T47D (cell line): Measurements from ENCODE around the gene ZNF827.
A peak's percentile ranks its signal among the peaks of the same experiment; 100 is the strongest.

Source experiments
- DNase-seq, 2 experiments: peaks; one replicate each; pipeline versions ENCODE4 v3.0.0 to v3.0.0-alpha.2; 2011 to 2012; ENCODE audit warnings: low read depth in 1 of 2, low spot score in 1 of 2
- JUND ChIP-seq: IDR thresholded peaks from 2 replicates; pipeline ENCODE4 v1.6.1; 2012; ENCODE audit warnings: low read depth
- in situ Hi-C: cut with HindIII; loops from 2 replicates; pipeline ENCODE4 v1.10.0; 2016; ENCODE audit warnings: low sequenced_read_pairs, low pct_unique_long_range_greater_than_20kb

ZNF827 gene

GRCh38 chr4:145938618-145939440 lies at the start of gene ZNF827:
Gene ZNF827, minus strand, starts transcription at chr4:145938823. Its CDS starts 416 bp downstream, at chr4:145938407.
- TF ChIP-seq JUND = no peak
- peak; percentile 14 to 82 for DNase-seq
- in situ Hi-C loops = no loop called here

GRCh38 chr4:145984563-145984962 lies 45.9 kb upstream of the ZNF827 start:
- in situ Hi-C loops = no loop called here
- no peak for TF ChIP-seq JUND
- DNase-seq = no peak

- TF ChIP-seq JUND = no peak
- in situ Hi-C loops = no loop called here
- no peak for DNase-seq
These were observed 44.2 kb upstream of the ZNF827 start for GRCh38 chr4:145982791-145983190.

GRCh38 chr4:145979160-145979559 lies 40.5 kb upstream of the ZNF827 start:
- in situ Hi-C loops = no loop called here
- no peak for TF ChIP-seq JUND
- no peak for DNase-seq

GRCh38 chr4:145976680-145977079 lies 38.1 kb upstream of the ZNF827 start:
- in situ Hi-C loops = no loop called here
- no peak for DNase-seq
- no peak for TF ChIP-seq JUND

GRCh38 chr4:145960012-145960411 lies 21.4 kb upstream of the ZNF827 start:
- TF ChIP-seq JUND = no peak
- DNase-seq = no peak
- in situ Hi-C loops = no loop called here

GRCh38 chr4:145957302-145957701 lies 18.7 kb upstream of the ZNF827 start:
- in situ Hi-C loops = no loop called here
- DNase-seq = no peak
- TF ChIP-seq JUND = no peak

GRCh38 chr4:145956288-145956890 lies 17.8 kb upstream of the ZNF827 start:
- TF ChIP-seq JUND = no peak
- peak; percentile 11 to 48 for DNase-seq
- in situ Hi-C loops = no loop called here

- peak in 1 of 2 experiments; percentile 25 for DNase-seq
- in situ Hi-C loops = no loop called here
- no peak for TF ChIP-seq JUND
These were observed 16.3 kb upstream of the ZNF827 start for GRCh38 chr4:145954924-145955339.

GRCh38 chr4:145951931-145952330 lies 13.3 kb upstream of the ZNF827 start:
- no peak for TF ChIP-seq JUND
- no peak for DNase-seq
- in situ Hi-C loops = no loop called here

- in situ Hi-C loops = no loop called here
- TF ChIP-seq JUND = no peak
- peak in 1 of 2 experiments; percentile 62 for DNase-seq
These were observed 7.0 kb upstream of the ZNF827 start for GRCh38 chr4:145945431-145946155.

- in situ Hi-C loops = no loop called here
These were observed 6.3 kb upstream of the ZNF827 start for GRCh38 chr4:145944886-145945285.

GRCh38 chr4:145939856-145940255 lies 1.2 kb upstream of the ZNF827 start:
- no peak for TF ChIP-seq JUND
- DNase-seq = no peak
- in situ Hi-C loops = no loop called here

More at GRCh38 chr4:145944886-145945285, 6.3 kb upstream of the ZNF827 start:
- DNase-seq = no peak
- no peak for TF ChIP-seq JUND

GRCh38 chr4:145939441-145939750 lies 773 bp upstream of the ZNF827 start:
- no peak for DNase-seq
- in situ Hi-C loops = no loop called here

More at GRCh38 chr4:145939441-145939750, 773 bp upstream of the ZNF827 start:
- TF ChIP-seq JUND = no peak
